HG02938 (cell line): ENCODE results near the gene TMEM106C.

ENCODE experiments used
- ATAC-seq: cut with Tn5 transposase; IDR thresholded peaks from one replicate; pipeline ENCODE4 v1.9.1; 2021; ENCODE audit warnings: mild to moderate bottlenecking, moderate library complexity; ENCODE audit not compliant: unreplicated experiment

Gene TMEM106C

GRCh38 chr12:47991106-47992061 lies 28.0 kb downstream of the TMEM106C start:
- no peak for ATAC-seq

GRCh38 chr12:47992776-47993175 lies 29.4 kb downstream of the TMEM106C start:
- no peak for ATAC-seq

GRCh38 chr12:47993491-47993890 lies 30.1 kb downstream of the TMEM106C start:
- ATAC-seq = no peak

DNA sequence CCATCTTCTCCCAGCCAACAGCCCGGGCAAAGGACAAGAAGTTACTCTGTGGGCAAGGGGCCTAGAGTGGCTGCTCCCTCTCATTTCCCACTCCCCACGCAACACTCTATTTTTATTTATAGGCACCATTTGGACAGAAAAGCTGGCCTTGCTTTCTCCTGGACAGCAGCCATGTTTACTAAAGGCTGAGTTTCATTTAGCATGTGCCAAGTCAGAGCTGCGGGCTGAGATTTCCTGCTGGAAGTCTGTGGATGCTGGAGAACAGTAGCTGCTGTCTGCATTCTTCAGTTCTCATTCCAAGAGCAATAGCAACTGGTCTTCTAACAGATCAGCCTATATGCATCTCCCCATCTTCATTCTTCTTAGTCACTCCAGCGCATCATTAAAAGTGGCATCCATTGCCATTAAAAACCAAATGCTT lies 32.6 kb downstream of the TMEM106C start:
- ATAC-seq = no peak

DNA sequence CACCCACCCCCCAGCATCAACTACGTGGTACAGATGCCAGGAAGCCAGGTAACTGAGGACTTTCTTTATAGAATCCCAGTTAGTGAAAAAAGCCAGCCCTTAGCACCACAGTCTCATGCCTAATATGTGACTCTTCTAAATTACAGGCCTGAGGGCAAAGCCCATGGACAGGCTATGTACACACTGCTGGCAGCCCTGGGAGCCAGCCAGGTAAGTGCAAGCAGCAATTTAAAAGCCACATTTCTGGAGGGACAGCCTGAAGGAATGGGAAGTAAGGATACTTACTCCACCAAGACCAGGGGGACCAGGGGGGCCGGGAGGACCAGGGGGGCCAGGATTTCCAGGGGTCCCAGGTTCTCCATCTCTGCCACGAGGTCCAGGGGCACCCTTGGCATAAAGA lies 33.9 kb downstream of the TMEM106C start:
- no peak for ATAC-seq

DNA sequence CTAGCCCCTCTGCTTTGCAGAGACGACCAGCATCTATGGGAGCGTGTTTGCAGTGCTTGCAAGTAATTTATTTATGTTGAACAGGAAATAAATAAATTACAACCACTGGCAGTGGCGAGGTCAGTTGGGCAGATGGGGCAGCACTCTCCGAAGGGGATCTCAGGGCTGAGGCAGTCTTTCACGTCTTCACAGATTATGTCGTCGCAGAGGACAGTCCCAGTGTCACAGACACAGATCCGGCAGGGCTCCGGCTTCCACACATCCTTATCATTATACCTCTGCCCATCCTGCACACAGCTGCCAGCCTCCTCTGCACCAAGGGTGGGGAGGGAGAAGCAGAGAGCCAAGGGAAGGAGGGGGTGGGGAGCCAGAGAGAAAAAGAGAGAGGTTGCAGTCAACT lies 36.4 kb downstream of the TMEM106C start:
- ATAC-seq = no peak

- no peak for ATAC-seq
Measured at GRCh38 chr12:48000878-48001504, 37.6 kb downstream of the TMEM106C start.

DNA sequence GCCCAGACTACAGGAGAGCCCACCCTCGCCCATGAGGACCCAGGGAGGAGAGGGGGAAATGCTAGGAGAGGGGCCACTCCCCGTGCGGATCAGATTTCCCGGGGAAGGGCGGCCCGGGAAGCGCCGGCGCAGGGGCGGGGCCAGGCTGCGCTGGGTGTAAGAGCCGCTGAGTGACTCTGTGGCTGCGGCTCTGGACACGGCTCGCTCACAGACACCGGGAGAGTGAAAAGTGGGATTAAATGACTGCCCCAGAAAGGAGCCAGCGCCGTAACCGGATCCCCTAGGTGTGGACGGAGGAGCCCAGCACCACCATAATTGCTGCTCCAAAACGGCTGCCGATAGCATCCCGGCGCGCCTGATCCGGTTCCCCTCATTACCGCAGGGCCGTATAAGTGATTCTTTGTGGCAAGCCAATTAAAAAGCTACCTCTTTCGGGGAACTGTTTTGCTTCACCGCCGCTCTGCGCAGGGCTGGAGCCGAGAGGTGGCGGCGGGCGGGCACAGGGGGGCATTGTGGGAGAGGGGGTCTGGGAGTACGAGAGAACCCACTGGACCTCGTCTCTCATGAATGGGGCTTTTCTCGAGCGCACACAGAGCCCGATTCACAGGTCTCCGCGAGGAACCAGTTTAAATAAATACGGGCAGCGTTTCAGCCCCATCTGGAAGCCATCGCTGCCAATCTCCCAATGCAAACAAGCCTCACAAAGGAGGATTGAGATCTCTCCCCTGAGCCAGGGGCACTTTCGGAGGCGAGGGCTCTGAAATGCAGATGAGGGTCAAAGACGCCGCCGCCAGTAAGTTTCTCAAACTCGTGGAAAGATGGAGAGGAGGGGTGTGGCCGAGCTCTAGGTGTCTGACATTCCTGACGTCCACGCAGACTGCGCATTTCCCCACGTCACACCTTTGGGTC lies 38.4 kb downstream of the TMEM106C start:
- ATAC-seq = no peak

- ATAC-seq = no peak
Measured at GRCh38 chr12:48002414-48002730, 39.0 kb downstream of the TMEM106C start.

DNA sequence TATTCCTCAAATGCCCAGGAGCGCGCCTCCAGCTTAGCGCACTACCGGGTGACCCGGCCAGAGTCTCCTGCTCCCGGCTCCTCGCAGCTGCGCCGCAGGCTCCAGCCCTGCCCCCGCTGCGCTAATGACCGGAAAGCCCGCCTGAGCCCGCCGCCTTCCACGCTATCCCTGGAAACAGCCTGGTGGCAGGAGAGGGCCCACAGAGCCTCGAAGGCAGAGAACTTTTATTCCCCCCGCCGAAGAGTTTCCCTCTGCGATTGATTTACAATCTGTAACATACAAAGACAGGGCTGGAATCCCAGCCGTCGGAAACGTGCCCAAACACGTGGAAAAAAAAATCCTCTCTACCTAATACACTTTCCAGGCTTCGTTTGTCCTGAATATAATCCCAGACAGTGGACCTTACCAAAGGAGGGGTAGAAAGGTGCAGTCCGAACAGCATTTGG lies 39.4 kb downstream of the TMEM106C start:
- ATAC-seq = no peak

DNA sequence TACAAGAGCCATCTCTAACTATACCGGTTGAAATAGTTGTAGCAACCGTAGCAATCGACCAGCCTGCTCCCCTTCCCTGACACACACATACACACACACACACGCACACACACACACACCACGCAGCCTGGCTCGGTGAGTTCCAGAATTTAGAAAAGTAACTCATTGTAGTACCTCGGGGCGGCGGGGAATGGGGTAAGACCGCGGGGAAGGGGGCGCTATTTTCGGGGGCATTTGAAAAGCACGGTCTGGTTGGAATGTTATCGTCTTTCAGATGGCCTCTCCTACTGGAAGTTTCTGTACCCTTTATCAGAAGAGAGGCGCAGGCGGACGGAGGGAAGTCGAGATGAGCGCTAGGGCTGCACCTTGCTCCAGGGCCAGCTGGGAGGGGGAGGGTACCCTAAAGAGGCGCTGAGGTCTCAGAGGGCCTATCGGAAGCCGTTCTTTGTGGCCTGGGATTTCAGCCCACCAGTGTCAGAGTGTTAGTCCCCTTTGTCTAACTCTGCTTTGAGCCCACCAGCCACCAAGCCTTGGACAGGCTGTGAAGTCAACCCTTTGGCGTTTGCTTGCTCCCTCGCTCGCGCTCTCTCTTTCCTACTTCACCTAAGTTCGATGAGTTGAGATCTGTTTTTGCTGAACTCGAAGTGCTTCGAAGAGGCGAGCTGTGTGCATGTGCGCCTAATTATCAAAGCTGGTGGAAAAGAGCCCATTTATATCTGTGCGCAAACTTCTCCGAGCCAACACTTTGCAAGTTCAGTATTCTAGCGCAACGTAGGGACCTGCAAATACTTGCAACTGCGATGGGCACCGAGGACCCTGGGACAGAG lies 40.0 kb downstream of the TMEM106C start:
- no peak for ATAC-seq

GRCh38 chr12:48004053-48004941 lies 40.9 kb downstream of the TMEM106C start, which contains the start of gene COL2A1:
TSS of gene COL2A1 (minus strand) at chr12:48004476. CDS start at chr12:48004321, 155 bp downstream.
- no peak for ATAC-seq

DNA sequence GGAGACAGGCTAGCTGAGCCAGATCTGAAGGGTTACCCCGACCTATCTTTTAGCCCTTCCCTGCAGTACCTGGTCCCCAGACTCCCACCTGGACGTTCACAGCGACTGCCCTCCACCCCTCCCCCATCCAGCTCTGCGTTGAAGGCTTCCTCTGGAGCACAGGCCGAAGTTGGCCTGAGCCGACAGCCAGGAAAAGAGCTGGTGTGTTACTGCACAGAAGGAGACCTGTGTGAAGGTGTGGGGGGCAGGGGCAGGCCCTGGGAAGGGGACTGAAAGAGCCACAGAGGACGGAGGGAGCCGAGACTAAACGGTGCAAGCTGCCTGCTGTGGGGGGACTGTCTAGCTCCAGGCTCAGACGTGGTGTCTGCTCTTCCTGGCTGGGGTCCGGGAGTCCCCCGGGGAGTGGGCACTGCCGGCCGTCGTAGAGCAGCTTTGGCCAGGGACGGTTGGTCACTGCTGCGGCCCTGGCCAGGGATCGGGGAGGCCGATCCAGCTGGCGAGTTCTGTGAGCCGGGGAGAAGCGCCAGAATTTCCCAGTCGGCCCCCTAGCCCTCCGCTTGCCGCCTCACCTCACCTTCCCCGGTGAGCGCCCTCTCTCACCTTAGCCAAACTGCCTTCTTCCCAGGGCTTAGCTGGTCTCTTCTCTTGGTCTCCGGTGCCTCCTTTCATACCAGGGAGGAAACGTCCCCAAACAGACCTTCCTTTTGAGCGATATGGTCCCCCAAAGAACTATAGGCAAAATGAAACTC lies 41.8 kb downstream of the TMEM106C start:
- no peak for ATAC-seq

DNA sequence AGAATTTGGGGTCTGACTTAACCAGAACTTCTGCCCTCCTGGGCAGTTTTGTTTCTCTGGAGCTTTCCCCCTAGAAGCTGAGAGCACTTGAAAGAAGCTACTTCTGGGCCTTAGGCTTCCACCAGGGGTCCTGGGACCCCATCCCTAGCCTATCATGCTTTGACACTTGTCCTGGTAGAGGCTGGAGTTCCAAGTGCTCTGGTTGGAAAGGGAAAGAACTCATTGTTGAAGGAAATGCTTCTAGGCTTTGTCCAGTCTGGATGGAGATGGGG lies 42.3 kb downstream of the TMEM106C start:
- ATAC-seq = no peak

- no peak for ATAC-seq
Measured at GRCh38 chr12:48007206-48007605, 43.8 kb downstream of the TMEM106C start.

- ATAC-seq = no peak
Measured at GRCh38 chr12:48008349-48008748, 45.0 kb downstream of the TMEM106C start.

DNA sequence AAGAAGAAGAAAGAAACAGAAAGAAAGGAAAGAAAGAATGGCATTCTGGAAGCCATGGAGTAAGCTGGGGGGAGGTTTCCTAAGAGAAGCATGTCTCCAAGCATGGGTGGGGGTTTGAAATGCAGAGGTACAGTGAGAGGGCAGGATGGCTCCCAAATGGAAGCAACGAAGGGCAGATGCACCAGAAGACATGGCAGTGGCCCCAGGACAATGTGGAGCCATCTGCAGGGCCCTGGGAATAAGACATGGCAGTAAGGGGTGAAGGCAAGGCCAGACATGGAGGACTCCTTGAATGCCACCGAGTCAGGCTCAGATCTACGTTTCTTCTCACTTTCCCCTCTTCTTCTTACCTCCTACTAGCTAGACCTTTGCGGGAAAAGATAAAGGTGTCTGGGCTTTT lies 45.6 kb downstream of the TMEM106C start:
- no peak for ATAC-seq

GRCh38 chr12:48009471-48009870 lies 46.1 kb downstream of the TMEM106C start:
- no peak for ATAC-seq
